IPS-15b (cell line): ENCODE results near the gene ZNF425.
"Not testable (repeated sequence)": the region's sequence is repeated elsewhere in the genome, so short reads cannot be mapped to it uniquely, and the experiment has no call there.

ENCODE experiments used
- H3K27me3 ChIP-seq: one replicate; pipeline ENCODE4 v1.6.1; 2013; ENCODE audit warnings: low read length; ENCODE audit not compliant: control insufficient read depth, insufficient read depth
- H3K36me3 ChIP-seq: one replicate; pipeline ENCODE4 v1.6.1; 2013; ENCODE audit warnings: low read length; ENCODE audit not compliant: control insufficient read depth, insufficient read depth
- H3K4me1 ChIP-seq: one replicate; pipeline ENCODE4 v1.6.1; 2013; ENCODE audit warnings: mild to moderate bottlenecking, low read length; ENCODE audit not compliant: control insufficient read depth, insufficient read depth
- H3K4me3 ChIP-seq: one replicate; pipeline ENCODE4 v1.5.1; 2013; ENCODE audit warnings: low read depth, low read length
- H3K9ac ChIP-seq: one replicate; pipeline ENCODE4 v1.6.1; 2013; ENCODE audit warnings: low read depth, mild to moderate bottlenecking, low read length
- H3K9me3 ChIP-seq: one replicate; pipeline ENCODE4 v1.6.1; 2013; ENCODE audit warnings: mild to moderate bottlenecking, low read length; ENCODE audit not compliant: control insufficient read depth, insufficient read depth

Gene ZNF425

DNA sequence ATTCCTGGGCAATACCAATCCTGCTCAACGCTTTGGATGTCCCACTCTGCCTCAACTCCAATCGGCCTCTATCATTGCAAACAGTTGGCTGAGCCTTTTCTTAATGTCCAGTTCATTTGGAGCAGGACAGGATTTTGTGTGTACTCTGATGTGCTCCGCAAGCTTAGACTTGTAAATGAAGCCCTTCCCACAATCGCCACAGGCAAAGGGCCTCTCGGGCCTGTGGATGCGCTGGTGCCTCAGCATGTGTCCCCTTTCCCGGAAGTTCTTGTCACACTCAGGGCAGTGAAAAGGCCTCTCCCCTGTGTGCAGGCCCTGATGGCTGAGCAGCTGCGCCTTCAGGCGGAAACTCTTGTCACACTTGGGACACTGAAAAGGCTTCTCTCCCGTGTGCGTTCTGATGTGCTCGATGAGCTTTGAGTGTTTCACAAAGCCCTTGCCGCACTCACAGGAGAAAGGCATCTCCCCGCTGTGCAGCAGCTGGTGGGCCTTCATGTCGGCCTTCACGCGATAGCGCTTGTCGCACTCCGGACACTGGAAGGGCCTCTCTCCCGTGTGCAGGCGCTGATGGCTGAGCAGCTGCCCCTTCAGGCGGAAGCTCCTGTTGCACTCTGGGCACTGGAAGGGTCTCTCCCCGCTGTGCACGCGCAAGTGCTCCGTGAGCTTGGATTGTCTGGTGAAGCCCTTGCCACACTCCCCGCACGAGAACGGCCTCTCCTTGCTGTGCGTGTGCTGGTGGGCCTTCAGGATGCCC lies 55.6 kb downstream of the ZNF425 start:
- H3K27me3 ChIP-seq, result no peaks in the 10 kb centered on the region
- no peaks in the 10 kb centered on the region for H3K9me3 ChIP-seq
- peaks cover 31% of the 10 kb centered on the region for H3K36me3 ChIP-seq
- H3K9ac ChIP-seq, result no peak overlapping the region
- H3K4me1 ChIP-seq, result peaks cover 2% of the 10 kb centered on the region
- H3K4me3 ChIP-seq, result no peak overlapping the region

DNA sequence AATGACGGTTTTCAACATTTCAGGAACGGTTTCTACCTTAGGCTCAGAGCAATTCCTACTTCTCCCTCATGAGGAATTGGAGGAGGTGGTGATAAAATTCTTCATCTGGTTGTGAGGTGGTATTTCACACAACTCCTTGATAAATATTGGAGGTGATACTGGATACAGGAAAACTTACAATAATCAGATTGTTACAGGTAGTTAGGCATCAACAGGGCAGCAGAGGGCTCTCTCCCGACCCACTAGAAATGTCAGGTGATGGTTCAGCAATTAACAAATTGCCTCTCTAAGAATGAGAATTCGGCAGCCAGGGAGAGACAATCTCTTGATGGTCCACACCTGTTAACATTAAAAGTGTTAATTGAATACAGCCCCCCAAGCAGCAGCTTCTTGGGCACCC lies 58.3 kb downstream of the ZNF425 start:
- peaks cover 31% of the 10 kb centered on the region for H3K36me3 ChIP-seq
- H3K4me3 ChIP-seq, result no peak overlapping the region
- peaks cover 2% of the 10 kb centered on the region for H3K4me1 ChIP-seq
- H3K27me3 ChIP-seq, result no peaks in the 10 kb centered on the region
- H3K9ac ChIP-seq, result no peak overlapping the region
- H3K9me3 ChIP-seq, result no peaks in the 10 kb centered on the region

DNA sequence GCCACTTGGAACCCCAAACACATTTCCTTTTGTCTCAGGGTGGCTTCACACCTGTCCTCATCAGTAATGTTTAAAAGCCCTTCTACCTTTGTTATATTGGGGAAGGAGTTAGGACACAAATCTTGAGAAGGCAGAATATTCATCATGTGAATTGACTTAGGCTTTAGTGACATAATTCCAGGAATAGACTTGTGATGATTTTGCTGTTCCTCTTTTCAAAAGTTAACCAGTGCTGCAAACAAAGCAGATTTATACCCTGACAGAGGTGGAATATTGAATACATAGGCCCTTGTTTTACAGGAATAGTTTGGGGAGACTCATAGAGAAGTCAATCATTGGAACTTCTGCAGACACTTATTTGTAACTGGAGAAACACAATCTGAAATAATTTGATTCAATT lies 62.6 kb downstream of the ZNF425 start:
- no peaks in the 10 kb centered on the region for H3K36me3 ChIP-seq
- H3K27me3 ChIP-seq, result no peaks in the 10 kb centered on the region
- H3K4me1 ChIP-seq, result no peaks in the 10 kb centered on the region
- no peak overlapping the region for H3K4me3 ChIP-seq
- no peaks in the 10 kb centered on the region for H3K9me3 ChIP-seq
- H3K9ac ChIP-seq, result no peak overlapping the region

DNA sequence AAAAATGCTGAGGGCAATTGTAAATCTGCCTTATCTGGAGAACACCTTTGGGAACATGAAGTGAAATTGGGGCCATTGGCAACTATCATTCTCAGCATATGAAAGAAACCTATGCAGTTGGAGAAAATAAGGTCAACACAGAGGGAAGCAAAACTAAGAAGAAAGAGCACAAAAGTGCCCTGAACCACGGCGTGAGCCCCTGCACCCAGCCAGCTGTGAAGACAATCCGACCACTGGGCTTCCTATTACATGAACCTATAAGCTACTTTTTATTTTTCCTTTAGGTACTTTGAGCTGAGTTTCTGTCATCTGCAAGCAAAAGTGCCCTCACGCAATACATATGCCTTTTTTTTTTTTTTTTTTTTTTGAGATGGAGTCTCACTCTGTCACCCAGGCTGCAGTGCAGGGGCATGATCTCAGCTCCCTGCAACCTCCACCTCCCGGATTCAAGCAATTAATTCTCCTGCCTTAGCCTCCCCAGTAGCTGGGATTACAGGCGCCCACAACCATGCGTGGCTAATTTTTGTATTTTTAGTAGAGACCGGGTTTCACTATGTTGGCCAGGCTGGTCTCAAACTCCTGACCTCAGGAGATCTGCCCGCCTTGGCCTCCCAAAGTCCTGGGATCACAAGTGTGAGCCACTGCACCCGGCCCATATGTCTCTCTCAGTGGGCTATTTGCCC lies 63.8 kb downstream of the ZNF425 start:
- H3K27me3 ChIP-seq, H3K4me1 ChIP-seq, H3K9me3 ChIP-seq, H3K9ac ChIP-seq, H3K4me3 ChIP-seq, H3K36me3 ChIP-seq: not testable (repeated sequence)

DNA sequence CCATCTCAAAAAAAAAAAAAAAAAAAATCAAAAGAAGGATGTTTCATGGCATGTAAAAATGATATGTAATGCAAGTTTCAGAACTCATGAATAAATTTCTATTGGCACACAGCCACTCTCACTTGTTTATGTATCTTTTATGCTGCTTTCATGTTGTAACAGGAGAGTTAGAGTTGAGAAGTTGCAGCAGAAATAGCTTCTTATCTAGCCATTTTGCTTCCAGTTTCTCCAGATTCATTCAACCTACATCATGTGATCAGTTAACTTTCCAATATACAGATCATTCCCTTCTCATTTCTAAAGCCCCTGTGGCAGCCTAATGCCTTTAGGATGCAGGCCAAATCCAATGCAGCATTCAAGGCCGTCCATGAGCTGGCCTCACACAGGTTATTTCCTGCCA lies 66.0 kb downstream of the ZNF425 start:
- Histone ChIP-seq H3K9me3 (no peaks in the 10 kb centered on the region), H3K36me3 (no peaks in the 10 kb centered on the region), H3K27me3 (no peaks in the 10 kb centered on the region), H3K4me3 (no peak overlapping the region), H3K4me1 (no peaks in the 10 kb centered on the region), H3K9ac (no peak overlapping the region)

DNA sequence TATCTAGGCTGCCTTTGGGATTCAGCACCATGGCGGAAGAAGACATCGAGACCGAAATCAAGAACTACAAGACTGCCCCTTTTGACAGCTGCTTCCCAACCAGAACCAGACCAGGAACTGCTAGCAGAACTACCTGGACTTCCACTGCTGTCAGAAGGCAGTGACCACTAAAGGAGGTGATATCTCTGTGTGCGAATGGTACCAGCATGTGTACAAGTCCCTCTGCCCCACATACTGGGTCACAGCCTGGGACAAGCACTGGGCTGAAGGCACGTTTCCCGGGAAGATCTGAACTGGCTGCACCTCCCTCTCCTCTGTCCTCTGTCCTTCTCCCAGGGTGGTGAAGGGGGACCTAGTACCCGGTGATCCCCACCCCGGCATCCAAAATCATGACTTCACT lies 72.2 kb downstream of the ZNF425 start:
- Histone ChIP-seq H3K27me3 (no peaks in the 10 kb centered on the region), H3K36me3 (no peaks in the 10 kb centered on the region), H3K9me3 (no peaks in the 10 kb centered on the region), H3K4me3 (no peak overlapping the region), H3K9ac (no peak overlapping the region), H3K4me1 (no peaks in the 10 kb centered on the region)

DNA sequence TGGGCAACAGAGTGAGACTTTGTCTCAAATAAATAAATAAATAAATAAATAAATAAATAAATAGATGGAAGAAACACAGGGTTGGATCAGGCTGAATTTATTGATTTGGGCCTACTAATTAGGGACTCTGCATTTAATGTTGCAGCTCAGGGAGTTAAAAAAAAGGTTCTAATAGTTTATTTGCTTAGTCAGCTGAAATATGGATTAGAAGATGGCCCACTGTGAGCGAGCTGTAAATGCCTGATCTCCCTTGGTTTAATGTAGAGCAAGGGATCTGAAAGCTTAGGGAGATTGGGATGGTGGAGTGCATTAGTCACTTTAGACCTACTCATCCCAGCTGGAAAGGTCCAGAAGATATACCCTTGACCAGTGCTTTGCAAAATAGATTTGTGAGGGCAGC lies 72.7 kb downstream of the ZNF425 start:
- Histone ChIP-seq H3K9me3 (no peaks in the 10 kb centered on the region), H3K27me3 (no peaks in the 10 kb centered on the region), H3K36me3 (no peaks in the 10 kb centered on the region), H3K9ac (no peak overlapping the region), H3K4me1 (no peaks in the 10 kb centered on the region), H3K4me3 (no peak overlapping the region)
